Fibroblast of the aortic adventitia (primary cell): ENCODE results near the gene USP11. TPM values are rescaled to one million over a fixed set of nuclear protein-coding genes. Genes with fewer than 3 reads are reported as not detected.

Experiments
- DNase-seq: peaks from one replicate; pipeline ENCODE4 v3.0.0-alpha.2; 2010; ENCODE audit warnings: low read depth
- H3K4me3 ChIP-seq: 2 replicates; pipeline ENCODE4 v1.5.1; 2011; ENCODE audit warnings: low read depth, mild to moderate bottlenecking, control low read depth, low read length, moderate library complexity
- CTCF ChIP-seq: IDR thresholded peaks from 2 replicates; pipeline ENCODE4 v1.5.1; 2011; ENCODE audit warnings: mild to moderate bottlenecking, low read length, control low read depth, inconsistent platforms; ENCODE audit not compliant: insufficient read depth
- total RNA-seq: library from RNA; depleted of rRNA; stranded (reverse); fragments of >200 nt; gene quantifications from 2 replicates; pipeline ENCODE4 v1.2.3, GENCODE V29; 2012; ENCODE audit warnings: low replicate concordance

Gene USP11
- total RNA-seq, 1 donor = 41.8 TPM

GRCh38 chrX:47235691-47236103 is 2.9 kb downstream of the USP11 start:
- H3K4me3 ChIP-seq = no peak overlapping the region
- no peak for DNase-seq
- no peak for TF ChIP-seq CTCF

GRCh38 chrX:47239199-47239598 is 6.4 kb downstream of the USP11 start:
- DNase-seq = no peak
- H3K4me3 ChIP-seq = no peak overlapping the region
- no peak for TF ChIP-seq CTCF

- no peak for DNase-seq
- TF ChIP-seq CTCF = no peak
- H3K4me3 ChIP-seq = no peak overlapping the region
Measured at GRCh38 chrX:47239898-47240545, 7.2 kb downstream of the USP11 start.

- no peak for DNase-seq
- H3K4me3 ChIP-seq = no peak overlapping the region
- TF ChIP-seq CTCF = no peak
Measured at GRCh38 chrX:47240619-47241018, 7.8 kb downstream of the USP11 start.

GRCh38 chrX:47241201-47242011 is 8.6 kb downstream of the USP11 start:
- no peak overlapping the region for H3K4me3 ChIP-seq
- DNase-seq = no peak
- TF ChIP-seq CTCF = no peak

GRCh38 chrX:47242321-47242720 is 9.5 kb downstream of the USP11 start:
- no peak for DNase-seq
- no peak for TF ChIP-seq CTCF
- H3K4me3 ChIP-seq = no peak overlapping the region
